ENCODE results near the gene SYPL1. TPM values are rescaled to one million over a fixed set of nuclear protein-coding genes. Genes with fewer than 3 reads are reported as not detected.

Gene SYPL1
- total RNA-seq, 1 experiment from 2014 or later: 39.2 TPM

- Mint-ChIP-seq H3K4me3 (no peak overlapping the region), H3K9me3 (no peaks in the 10 kb centered on the region), H3K36me3 (ENCODE audit: insufficient read depth in 1 of 3, low read depth in 3 of 3) (no peaks in the 10 kb centered on the region), H3K27ac (no peak overlapping the region), H3K4me1 (peaks cover 12 to 13% of the 10 kb centered on the region in 2 experiments), H3K27me3 (ENCODE audit: low read depth) (no peaks in the 10 kb centered on the region)
- Histone ChIP-seq H3K9me3 (ENCODE audit: control insufficient read depth, low read depth, low read length) (no peaks in the 10 kb centered on the region), H2BK120ac (ENCODE audit: low read depth, low read length, poor library complexity, severe bottlenecking) (no peak overlapping the region), H3K23ac (ENCODE audit: insufficient read length, low read depth, low read length) (no peak overlapping the region), H3K56ac (ENCODE audit: insufficient read length, low read depth, low read length) (no peak overlapping the region), H2BK20ac (ENCODE audit: low read depth, low read length, poor library complexity, severe bottlenecking) (no peak overlapping the region), H3K4me1 (ENCODE audit: insufficient read depth, low read length) (no peaks in the 10 kb centered on the region; the same call in 1 of the 2 replicates), H3K27ac (ENCODE audit: insufficient read length, low read depth, low read length) (no peak overlapping the region), H4K20me1 (ENCODE audit: control insufficient read depth, insufficient read depth, insufficient read length) (no peaks in the 10 kb centered on the region), H2BK12ac (ENCODE audit: insufficient read length, low read depth, low read length) (no peak overlapping the region), H3K14ac (ENCODE audit: insufficient read depth, low read length) (no peak overlapping the region), H4K91ac (ENCODE audit: insufficient read length, low read depth, low read length) (no peak overlapping the region), H3K4ac (ENCODE audit: low read depth, low read length) (no peak overlapping the region), H3K79me2 (ENCODE audit: insufficient read depth, low read length) (no peaks in the 10 kb centered on the region), H2BK15ac (ENCODE audit: low read depth, low read length) (no peak overlapping the region), H3K9ac (ENCODE audit: extremely low read depth, insufficient read length, low read length) (no peak overlapping the region), H3K4me2 (ENCODE audit: insufficient read depth, insufficient read length, low read length) (no peak overlapping the region), H3K27me3 (ENCODE audit: insufficient read depth, low read length) (no peaks in the 10 kb centered on the region), H4K5ac (ENCODE audit: insufficient read length, low read depth, low read length) (no peak overlapping the region), H3K79me1 (ENCODE audit: insufficient read depth, low read depth, low read length, poor library complexity, severe bottlenecking) (no peaks in the 10 kb centered on the region), H2BK5ac (ENCODE audit: insufficient read length, low read length) (no peak overlapping the region), H3K23me2 (ENCODE audit: insufficient read length, low read depth, low read length, poor library complexity, severe bottlenecking) (no peaks in the 10 kb centered on the region), H3K18ac (ENCODE audit: insufficient read length, low read depth, low read length) (no peak overlapping the region), H3T11ph (ENCODE audit: low read length) (no peak overlapping the region), H2AFZ (ENCODE audit: low read length) (no peak overlapping the region), H4K8ac (replicated peaks; ENCODE audit: insufficient read length, low read depth, low read length) (no peak overlapping the region), H2AK5ac (ENCODE audit: insufficient read length, low read length) (no peak overlapping the region)
- no peak for DNase-seq
- TF ChIP-seq, protein P1, sequence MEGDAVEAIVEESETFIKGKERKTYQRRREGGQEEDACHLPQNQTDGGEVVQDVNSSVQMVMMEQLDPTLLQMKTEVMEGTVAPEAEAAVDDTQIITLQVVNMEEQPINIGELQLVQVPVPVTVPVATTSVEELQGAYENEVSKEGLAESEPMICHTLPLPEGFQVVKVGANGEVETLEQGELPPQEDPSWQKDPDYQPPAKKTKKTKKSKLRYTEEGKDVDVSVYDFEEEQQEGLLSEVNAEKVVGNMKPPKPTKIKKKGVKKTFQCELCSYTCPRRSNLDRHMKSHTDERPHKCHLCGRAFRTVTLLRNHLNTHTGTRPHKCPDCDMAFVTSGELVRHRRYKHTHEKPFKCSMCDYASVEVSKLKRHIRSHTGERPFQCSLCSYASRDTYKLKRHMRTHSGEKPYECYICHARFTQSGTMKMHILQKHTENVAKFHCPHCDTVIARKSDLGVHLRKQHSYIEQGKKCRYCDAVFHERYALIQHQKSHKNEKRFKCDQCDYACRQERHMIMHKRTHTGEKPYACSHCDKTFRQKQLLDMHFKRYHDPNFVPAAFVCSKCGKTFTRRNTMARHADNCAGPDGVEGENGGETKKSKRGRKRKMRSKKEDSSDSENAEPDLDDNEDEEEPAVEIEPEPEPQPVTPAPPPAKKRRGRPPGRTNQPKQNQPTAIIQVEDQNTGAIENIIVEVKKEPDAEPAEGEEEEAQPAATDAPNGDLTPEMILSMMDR (conservative IDR thresholded peaks at IDR 0.05): no peak
- WGBS (ENCODE audit: extremely low coverage, insufficient read length, low lambda C conversion rate): no CpG with 5 or more reads among the region's 8 CpGs
Observed at GRCh38 chr7:106070567-106071254, 41.4 kb downstream of the SYPL1 start.

All from H9 (cell line).